ENCODE measurements around the gene RAB30.

- TF ChIP-seq CTCF (conservative IDR thresholded peaks at IDR 0.05 in 1 of 2, IDR thresholded peaks at IDR 0.05 in 1 of 2; ENCODE audit: extremely low read depth in 1 of 2, insufficient read depth in 1 of 2, low read depth in 1 of 2, low read length in 2 of 2) (no peak), EZH2 (IDR thresholded peaks at IDR 0.05; ENCODE audit: borderline replicate concordance, low read length) (no peak)
These were observed 127.5 kb downstream of the RAB30 start for GRCh38 chr11:82944198-82944597.

Data from mammary epithelial cell (primary cell).